CD14-positive monocyte (primary cell): ENCODE measurements around the gene DHODH. TPM values are rescaled to one million over a fixed set of nuclear protein-coding genes. Genes with fewer than 3 reads are reported as not detected.

Source experiments
- DNase-seq, 3 donors: peaks; one replicate each; pipeline ENCODE4 v3.0.0-alpha.2; 2011 to 2022
- H2AFZ ChIP-seq: 2 replicates; pipeline ENCODE4 v1.6.0; 2012; ENCODE audit warnings: mild to moderate bottlenecking, low read depth, low read length, inconsistent platforms; ENCODE audit not compliant: insufficient read depth, poor library complexity, severe bottlenecking
- H3K27ac ChIP-seq, 2 donors: 1 replicate in 1 of 2; 2 replicates in 1 of 2; pipeline ENCODE4 v1.5.1; 2012 to 2013; ENCODE audit warnings: low read length in 2 of 2, control low read depth in 1 of 2, inconsistent platforms in 1 of 2, low read depth in 1 of 2, mild to moderate bottlenecking in 1 of 2
- H3K27me3 ChIP-seq, 2 donors: one replicate each; pipeline versions ENCODE4 v1.6.0 to v1.6.1; 2011 to 2013; ENCODE audit warnings: low read length in 2 of 2; ENCODE audit not compliant: control insufficient read depth in 2 of 2, insufficient read depth in 2 of 2
- H3K36me3 ChIP-seq, 2 donors: replicated peaks in 1 of 2; 1 replicate in 1 of 2; 2 replicates in 1 of 2; pipeline versions ENCODE4 v1.5.1 to v1.6.1; 2012 to 2013; ENCODE audit warnings: low read length in 2 of 2, control low read depth in 1 of 2, inconsistent platforms in 1 of 2, mild to moderate bottlenecking in 1 of 2; ENCODE audit not compliant: insufficient read depth in 2 of 2, control insufficient read depth in 1 of 2
- H3K4me1 ChIP-seq, 2 donors: 1 replicate in 1 of 2; 2 replicates in 1 of 2; pipeline versions ENCODE4 v1.5.1 to v1.6.1; 2012 to 2013; ENCODE audit warnings: low read length in 2 of 2, control low read depth in 1 of 2, inconsistent platforms in 1 of 2, mild to moderate bottlenecking in 1 of 2, moderate library complexity in 1 of 2; ENCODE audit not compliant: insufficient read depth in 2 of 2, control insufficient read depth in 1 of 2
- H3K4me2 ChIP-seq: replicated peaks from 2 replicates; pipeline ENCODE3; 2012; ENCODE audit warnings: low read length, moderate library complexity, mild to moderate bottlenecking; ENCODE audit not compliant: poor library complexity, severe bottlenecking; ENCODE audit errors: extremely low read depth
- H3K4me3 ChIP-seq, 3 experiments: fragments of 200-600 bp in 1 of 3; sonication (generic) in 1 of 3; replicated peaks in 1 of 3; 1 replicate in 2 of 3; 2 replicates in 1 of 3; pipeline ENCODE4 v1.5.1; 2011 to 2013; ENCODE audit warnings: low read length in 3 of 3, mild to moderate bottlenecking in 3 of 3, control low read depth in 2 of 3, low read depth in 2 of 3, inconsistent platforms in 1 of 3, moderate library complexity in 1 of 3
- H3K79me2 ChIP-seq: 2 replicates; pipeline ENCODE4 v1.6.0; 2012; ENCODE audit warnings: mild to moderate bottlenecking, control low read depth, inconsistent platforms, low read length, moderate library complexity; ENCODE audit not compliant: insufficient read depth
- H3K9ac ChIP-seq: 2 replicates; pipeline ENCODE4 v1.6.0; 2017; ENCODE audit warnings: low read length, mild to moderate bottlenecking; ENCODE audit not compliant: insufficient read depth, poor library complexity, severe bottlenecking
- H3K9me3 ChIP-seq, 2 donors: replicated peaks in 1 of 2; 1 replicate in 1 of 2; 2 replicates in 1 of 2; pipeline versions ENCODE4 v1.5.1 to v1.6.1; 2012 to 2013; ENCODE audit warnings: low read length in 2 of 2, control low read depth in 1 of 2; ENCODE audit not compliant: control insufficient read depth in 1 of 2, insufficient read depth in 1 of 2
- H4K20me1 ChIP-seq: 2 replicates; pipeline ENCODE4 v1.6.0; 2012; ENCODE audit warnings: mild to moderate bottlenecking, low read length, control low read depth, moderate library complexity; ENCODE audit not compliant: insufficient read depth
- H3K27ac Mint-ChIP-seq, 7 donors: one replicate each; pipeline ENCODE4 v1.8.0; 2020; ENCODE audit warnings: mild to moderate bottlenecking in 7 of 7, mixed read lengths in 7 of 7, moderate library complexity in 6 of 7, inconsistent platforms in 2 of 7
- H3K27me3 Mint-ChIP-seq, 3 donors: one replicate each; pipeline ENCODE4 v1.8.0; 2021 to 2022; ENCODE audit warnings: low read depth in 3 of 3, mild to moderate bottlenecking in 3 of 3, mixed read lengths in 3 of 3, moderate library complexity in 3 of 3, inconsistent platforms in 1 of 3
- H3K36me3 Mint-ChIP-seq, 2 donors: one replicate each; pipeline ENCODE4 v1.8.0; 2020; ENCODE audit warnings: mixed read lengths in 2 of 2, inconsistent platforms in 1 of 2, mild to moderate bottlenecking in 1 of 2
- H3K4me1 Mint-ChIP-seq: one replicate; pipeline ENCODE4 v1.8.0; 2020; ENCODE audit warnings: mild to moderate bottlenecking, mixed read lengths
- H3K4me3 Mint-ChIP-seq, 2 donors: one replicate each; pipeline ENCODE4 v1.8.0; 2020; ENCODE audit warnings: mild to moderate bottlenecking in 2 of 2, mixed read lengths in 2 of 2, moderate library complexity in 1 of 2
- H3K9me3 Mint-ChIP-seq, 7 donors: one replicate each; pipeline ENCODE4 v1.8.0; 2020 to 2022; ENCODE audit warnings: mixed read lengths in 7 of 7, mild to moderate bottlenecking in 6 of 7, moderate library complexity in 6 of 7, inconsistent platforms in 2 of 7
- CTCF ChIP-seq: fragments of 200-600 bp; IDR thresholded peaks from one replicate; pipeline ENCODE4 v1.8.0; 2022; ENCODE audit warnings: antibody characterized with exemption, mild to moderate bottlenecking
- WGBS: methylation state at CpG from one replicate; pipeline ENCODE4 v1.1.5; 2013; ENCODE audit warnings: missing lambda C conversion rate; ENCODE audit not compliant: insufficient coverage; 5-methylcytosine and 5-hydroxymethylcytosine counted together
- intact Hi-C, 2 donors: fragments of 100-400 bp; cut with micrococcal nuclease; formaldehyde crosslinking; loops; one replicate each; pipeline versions ENCODE4 v1.15.0 to v1.15.1; 2023
- polyA plus RNA-seq, 3 donors: library from polyadenylated mRNA; depleted of rRNA in 1 of 3; unstranded in 2 of 3; stranded (reverse) in 1 of 3; fragments of 300-500 nt in 2 of 3; fragments of >200 nt in 1 of 3; fragmentation: Illumina TruSeq in 2 of 3; gene quantifications; 1 replicate in 2 of 3; 2 replicates in 1 of 3; pipeline ENCODE4 v1.2.3, GENCODE V29; 2012 to 2021

Gene DHODH
- polyA plus RNA-seq, 3 donors: 2.2 to 3.8 (median 2.4) TPM

GRCh38 chr16:71973001-71973400 is 35.5 kb upstream of the DHODH start:
- no peak overlapping the region for H3K4me3 Mint-ChIP-seq
- H3K36me3 Mint-ChIP-seq: no peaks in the 10 kb centered on the region
- H3K79me2 ChIP-seq: no peaks in the 10 kb centered on the region
- intact Hi-C loops: no loop called here
- no peak overlapping the region for H3K4me2 ChIP-seq
- DNase-seq: no peak
- no peak overlapping the region for H3K27ac ChIP-seq
- H3K4me1 Mint-ChIP-seq: no peaks in the 10 kb centered on the region
- no peak overlapping the region for H3K9ac ChIP-seq
- no peak overlapping the region for H3K27ac Mint-ChIP-seq
- H3K9me3 Mint-ChIP-seq: peaks cover 0 to 4% (median 0%) of the 10 kb centered on the region in 7 donors
- no peak overlapping the region for H2AFZ ChIP-seq
- no peaks in the 10 kb centered on the region for H3K9me3 ChIP-seq
- no peaks in the 10 kb centered on the region for H3K27me3 ChIP-seq
- peaks cover 0 to 2% (median 0%) of the 10 kb centered on the region in 3 donors for H3K27me3 Mint-ChIP-seq
- H4K20me1 ChIP-seq: no peaks in the 10 kb centered on the region
- WGBS: 50% methylated on average over 2 of the region's 9 CpGs
- no peak for TF ChIP-seq CTCF
- H3K4me1 ChIP-seq: no peaks in the 10 kb centered on the region
- H3K4me3 ChIP-seq: no peak overlapping the region
- no peaks in the 10 kb centered on the region for H3K36me3 ChIP-seq

GRCh38 chr16:71974068-71974818 is 34.3 kb upstream of the DHODH start:
- no peak for TF ChIP-seq CTCF
- Histone ChIP-seq H3K4me1 (no peaks in the 10 kb centered on the region), H3K4me3 (no peak overlapping the region), H2AFZ (no peak overlapping the region), H4K20me1 (no peaks in the 10 kb centered on the region), H3K4me2 (no peak overlapping the region), H3K79me2 (no peaks in the 10 kb centered on the region), H3K9me3 (no peaks in the 10 kb centered on the region), H3K9ac (no peak overlapping the region), H3K36me3 (no peaks in the 10 kb centered on the region), H3K27me3 (no peaks in the 10 kb centered on the region), H3K27ac (no peak overlapping the region)
- Mint-ChIP-seq H3K4me3 (no peak overlapping the region), H3K27ac (no peak overlapping the region), H3K27me3 (peaks cover 0 to 3% (median under 1%) of the 10 kb centered on the region in 3 donors), H3K9me3 (peaks cover 0 to 4% (median 0%) of the 10 kb centered on the region in 7 donors), H3K36me3 (no peaks in the 10 kb centered on the region), H3K4me1 (no peaks in the 10 kb centered on the region)
- intact Hi-C loops: no loop called here
- 92% methylated on average over 9 of the region's 15 CpGs for WGBS
- DNase-seq: no peak
